GM21390 (cell line): Measurements from ENCODE around the gene KCNIP4.

Source experiments
- ATAC-seq: cut with Tn5 transposase; IDR thresholded peaks from one replicate; pipeline ENCODE4 v1.9.1; 2021; ENCODE audit not compliant: unreplicated experiment

Gene KCNIP4

GRCh38 chr4:21209860-21210259, 738.7 kb downstream of the KCNIP4 start:
- ATAC-seq: no peak

- ATAC-seq: no peak
Measured at GRCh38 chr4:21205821-21206531, 742.6 kb downstream of the KCNIP4 start.

- no peak for ATAC-seq
Measured at GRCh38 chr4:21203416-21203815, 745.2 kb downstream of the KCNIP4 start.

- ATAC-seq: no peak
Measured at GRCh38 chr4:21202959-21203358, 745.6 kb downstream of the KCNIP4 start.

- no peak for ATAC-seq
Measured at GRCh38 chr4:21198683-21199082, 749.9 kb downstream of the KCNIP4 start.

- no peak for ATAC-seq
Measured at GRCh38 chr4:21195682-21196081, 752.9 kb downstream of the KCNIP4 start.

GRCh38 chr4:21192367-21192766, 756.2 kb downstream of the KCNIP4 start:
- ATAC-seq: no peak

- ATAC-seq: no peak
Measured at GRCh38 chr4:21191317-21191716, 757.3 kb downstream of the KCNIP4 start.

GRCh38 chr4:21184788-21185187, 763.8 kb downstream of the KCNIP4 start:
- ATAC-seq: no peak

GRCh38 chr4:21181716-21182115, 766.9 kb downstream of the KCNIP4 start:
- no peak for ATAC-seq

- ATAC-seq: no peak
Measured at GRCh38 chr4:21177871-21178270, 770.7 kb downstream of the KCNIP4 start.

- no peak for ATAC-seq
Measured at GRCh38 chr4:21177092-21177491, 771.5 kb downstream of the KCNIP4 start.

- no peak for ATAC-seq
Measured at GRCh38 chr4:21167711-21168110, 780.9 kb downstream of the KCNIP4 start.

GRCh38 chr4:21155367-21155766, 793.2 kb downstream of the KCNIP4 start:
- no peak for ATAC-seq

GRCh38 chr4:21139327-21139726, 809.2 kb downstream of the KCNIP4 start:
- ATAC-seq: no peak

GRCh38 chr4:21136051-21136630, 812.4 kb downstream of the KCNIP4 start:
- no peak for ATAC-seq

GRCh38 chr4:21134994-21135393, 813.6 kb downstream of the KCNIP4 start:
- no peak for ATAC-seq

- no peak for ATAC-seq
Measured at GRCh38 chr4:21130606-21131005, 818.0 kb downstream of the KCNIP4 start.

- ATAC-seq: no peak
Measured at GRCh38 chr4:21126014-21126512, 822.5 kb downstream of the KCNIP4 start.

GRCh38 chr4:21118301-21118700, 830.3 kb downstream of the KCNIP4 start:
- ATAC-seq: no peak

GRCh38 chr4:21117541-21118180, 830.9 kb downstream of the KCNIP4 start:
- ATAC-seq: no peak
